H1 (cell line): Measurements from ENCODE around the gene TUBGCP5. TPM values are rescaled to one million over a fixed set of nuclear protein-coding genes. Genes with fewer than 3 reads are reported as not detected.

Experiments used
- CTCF ChIA-PET: fragments of 300-600 bp; sonication (Branson Sonifier 250); formaldehyde crosslinking; loops from one replicate; lab custom pipeline; 2021; ENCODE audit not compliant: partially characterized antibody; lab: Charles Lee
- POLR2A ChIA-PET: fragments of 300-600 bp; sonication (Branson Sonifier 250); formaldehyde crosslinking; loops from one replicate; lab custom pipeline; 2021; ENCODE audit warnings: inconsistent platforms; ENCODE audit not compliant: partially characterized antibody; lab: Charles Lee
- DNase-seq, 2 experiments: peaks; one replicate each; pipeline versions ENCODE4 v3.0.0 to v3.0.0-alpha.2; 2010 to 2022; ENCODE audit warnings: low spot score in 2 of 2, low read depth in 1 of 2, mixed read lengths in 1 of 2
- FAIRE-seq: peaks from 2 replicates; lab custom pipeline; 2011; peaks lifted over from hg19 to GRCh38; lab: Jason Lieb, UNC
- H2AFZ ChIP-seq: 2 replicates; pipeline ENCODE4 v1.8.1; 2012; ENCODE audit warnings: low read length, inconsistent platforms
- H2AK5ac ChIP-seq: 2 replicates; pipeline ENCODE4 v1.6.1; 2013; ENCODE audit warnings: low read depth, low read length
- H2BK120ac ChIP-seq: replicated peaks from 2 replicates; pipeline ENCODE3; 2013; ENCODE audit warnings: low read depth, low read length, inconsistent platforms
- H2BK12ac ChIP-seq: 2 replicates; pipeline ENCODE4 v1.6.1; 2013; ENCODE audit warnings: low read depth, low read length
- H2BK15ac ChIP-seq: 2 replicates; pipeline ENCODE4 v1.6.1; 2013; ENCODE audit warnings: low read length
- H2BK20ac ChIP-seq: 2 replicates; pipeline ENCODE4 v1.6.1; 2013; ENCODE audit warnings: low read length
- H2BK5ac ChIP-seq: 2 replicates; pipeline ENCODE4 v1.6.1; 2013; ENCODE audit warnings: low read depth, low read length
- H3K14ac ChIP-seq: 2 replicates; pipeline ENCODE4 v1.6.1; 2013; ENCODE audit warnings: inconsistent platforms; ENCODE audit not compliant: insufficient read length
- H3K18ac ChIP-seq: 2 replicates; pipeline ENCODE4 v1.6.1; 2013; ENCODE audit warnings: low read length; ENCODE audit errors: extremely low read depth
- H3K23ac ChIP-seq: 2 replicates; pipeline ENCODE4 v1.6.1; 2013; ENCODE audit warnings: inconsistent platforms; ENCODE audit not compliant: insufficient read length
- H3K23me2 ChIP-seq: 2 replicates; pipeline ENCODE4 v1.6.1; 2013; ENCODE audit warnings: low read depth, low read length
- H3K27ac ChIP-seq: 2 replicates; pipeline ENCODE4 v1.6.1; 2011; ENCODE audit warnings: low read depth, low read length, inconsistent platforms
- H3K27me3 ChIP-seq, 4 experiments: replicated peaks in 1 of 4; 1 replicate in 1 of 4; 2 replicates in 3 of 4; pipeline versions ENCODE4 v1.6.1 to v1.8.1; 2011 to 2013; ENCODE audit warnings: low read length in 3 of 4, mild to moderate bottlenecking in 3 of 4, inconsistent platforms in 2 of 4, mixed read lengths in 2 of 4, moderate library complexity in 1 of 4; ENCODE audit not compliant: control insufficient read depth in 3 of 4, insufficient read depth in 3 of 4; ENCODE audit errors: extremely low read depth in 1 of 4
- H3K36me3 ChIP-seq, 4 experiments: 2 replicates each; pipeline versions ENCODE4 v1.6.1 to v1.8.1; 2011 to 2013; ENCODE audit warnings: mild to moderate bottlenecking in 4 of 4, low read length in 3 of 4, moderate library complexity in 2 of 4, control low read depth in 1 of 4, inconsistent platforms in 1 of 4; ENCODE audit not compliant: insufficient read depth in 4 of 4, control insufficient read depth in 2 of 4
- H3K4ac ChIP-seq: replicated peaks from 2 replicates; pipeline ENCODE3; 2013; ENCODE audit warnings: low read length, low read depth, mixed read lengths, inconsistent platforms; ENCODE audit not compliant: insufficient read length
- H3K4me1 ChIP-seq, 4 experiments: replicated peaks in 1 of 4; 1 replicate in 1 of 4; 2 replicates in 3 of 4; pipeline versions ENCODE4 v1.6.1 to v1.8.1; 2011 to 2013; ENCODE audit warnings: low read length in 3 of 4, inconsistent platforms in 2 of 4, mixed read lengths in 1 of 4; ENCODE audit not compliant: insufficient read depth in 4 of 4, control insufficient read depth in 3 of 4
- H3K4me2 ChIP-seq, 2 experiments: 2 replicates each; pipeline versions ENCODE4 v1.6.1 to v1.8.1; 2011 to 2013; ENCODE audit warnings: low read depth in 2 of 2, low read length in 2 of 2, control low read depth in 1 of 2, inconsistent platforms in 1 of 2, mild to moderate bottlenecking in 1 of 2; ENCODE audit not compliant: insufficient read depth in 1 of 2
- H3K4me3 ChIP-seq, 4 experiments: fragments of 200-600, 300-600 bp in 1 of 4; sonication (generic), shearing (Covaris generic), sonication (Bioruptor Twin) in 1 of 4; 2 replicates each; pipeline versions ENCODE4 v1.5.1 to v1.8.1; 2011 to 2016; ENCODE audit warnings: low read length in 4 of 4, low read depth in 3 of 4, control low read depth in 2 of 4, inconsistent platforms in 2 of 4, mild to moderate bottlenecking in 2 of 4, mixed read lengths in 1 of 4, moderate library complexity in 1 of 4; ENCODE audit not compliant: insufficient read depth in 2 of 4; ENCODE audit errors: extremely low read depth in 1 of 4
- H3K56ac ChIP-seq: replicated peaks from 2 replicates; pipeline ENCODE3; 2013; ENCODE audit warnings: low read depth, mild to moderate bottlenecking, mixed read lengths, low read length, inconsistent platforms; ENCODE audit not compliant: insufficient read length
- H3K79me1 ChIP-seq: 2 replicates; pipeline ENCODE4 v1.6.1; 2013; ENCODE audit warnings: low read depth, low read length, control low read depth
- H3K79me2 ChIP-seq, 2 experiments: 2 replicates each; pipeline versions ENCODE4 v1.6.1 to v1.8.1; 2012 to 2013; ENCODE audit warnings: low read length in 2 of 2, mild to moderate bottlenecking in 2 of 2, inconsistent platforms in 1 of 2; ENCODE audit not compliant: insufficient read depth in 2 of 2, control insufficient read depth in 1 of 2
- H3K9ac ChIP-seq, 4 experiments: replicated peaks in 1 of 4; 1 replicate in 1 of 4; 2 replicates in 3 of 4; pipeline versions ENCODE4 v1.6.1 to v1.8.1; 2011 to 2013; ENCODE audit warnings: low read depth in 3 of 4, low read length in 3 of 4, control low read depth in 2 of 4, mild to moderate bottlenecking in 2 of 4, moderate library complexity in 2 of 4, inconsistent platforms in 1 of 4; ENCODE audit errors: extremely low read depth in 1 of 4
- H3K9me3 ChIP-seq, 2 experiments: 2 replicates each; pipeline versions ENCODE4 v1.6.1 to v1.8.1; 2012 to 2013; ENCODE audit warnings: mild to moderate bottlenecking in 2 of 2, moderate library complexity in 2 of 2, control low read depth in 1 of 2, inconsistent platforms in 1 of 2, low read depth in 1 of 2, low read length in 1 of 2, mixed read lengths in 1 of 2; ENCODE audit not compliant: insufficient read depth in 2 of 2
- H4K20me1 ChIP-seq, 2 experiments: replicated peaks in 1 of 2; 2 replicates each; pipeline versions ENCODE3 to v1.8.1; 2011 to 2013; ENCODE audit warnings: inconsistent platforms in 2 of 2, low read length in 2 of 2, mild to moderate bottlenecking in 1 of 2; ENCODE audit not compliant: insufficient read depth in 2 of 2, control insufficient read depth in 1 of 2
- H4K5ac ChIP-seq: 2 replicates; pipeline ENCODE4 v1.6.1; 2013; ENCODE audit warnings: low read length, low read depth, mixed read lengths, inconsistent platforms; ENCODE audit not compliant: insufficient read length
- H4K8ac ChIP-seq: 2 replicates; pipeline ENCODE4 v1.8.0; 2013; ENCODE audit warnings: mild to moderate bottlenecking, moderate library complexity, low read length, inconsistent platforms; ENCODE audit not compliant: insufficient read depth; ENCODE audit errors: extremely low read depth
- H4K91ac ChIP-seq: replicated peaks from 2 replicates; pipeline ENCODE3; 2013; ENCODE audit warnings: low read length, mixed read lengths, inconsistent platforms; ENCODE audit not compliant: insufficient read length
- JUND ChIP-seq: IDR thresholded peaks from 2 replicates; pipeline ENCODE4 v1.6.1; 2011; ENCODE audit warnings: mild to moderate bottlenecking, improper control_type of control experiment, low read length
- MAX ChIP-seq: IDR thresholded peaks from 2 replicates; pipeline ENCODE4 v1.6.1; 2012; ENCODE audit warnings: inconsistent platforms
- WGBS, 2 experiments: shearing (Covaris generic) in 1 of 2; methylation state at CpG; one replicate each; pipeline versions ENCODE4 v1.1.6 to v1.1.7; 2013 to 2015; ENCODE audit warnings: low lambda C conversion rate in 2 of 2, mixed read lengths in 2 of 2, inconsistent platforms in 1 of 2, low coverage in 1 of 2, missing lambda C conversion rate in 1 of 2; ENCODE audit not compliant: insufficient replicate concordance in 2 of 2, insufficient coverage in 1 of 2, insufficient read length in 1 of 2; ENCODE audit errors: extremely low coverage in 1 of 2, missing lambda C conversion rate in 1 of 2; 5-methylcytosine and 5-hydroxymethylcytosine counted together
- polyA plus RNA-seq, 7 experiments: library from polyadenylated mRNA; depleted of rRNA in 3 of 7; stranded (reverse) in 5 of 7; unstranded in 2 of 7; fragments of >200 nt in 5 of 7; fragments of 200-250 nt in 2 of 7; gene quantifications; 1 replicate in 5 of 7; 2 replicates in 1 of 7; 4 replicates in 1 of 7; pipeline versions ENCODE4 v1.2.1 to v1.2.3, GENCODE V29; 2011 to 2013; ENCODE audit warnings: missing spikeins in 2 of 7, mixed read lengths in 2 of 7
- total RNA-seq: library from RNA; stranded (reverse); fragmentation: NEBNext Ultra II Directional; extraction: Animal tissue kit (Norgen Biotek cat#: 25700); gene quantifications from 2 replicates; pipeline ENCODE4 v1.2.1, GENCODE V29; 2021

The TUBGCP5 gene
- total and polyA plus RNA-seq, 2 of the 8 experiments (the other 6 are each of a cell fraction or from before 2014, with no cell fraction given) = 6.3 to 12.5 TPM

- H4K8ac ChIP-seq = no peak overlapping the region
- H2AFZ ChIP-seq = no peak overlapping the region
- DNase-seq = no peak
- H3K56ac ChIP-seq = no peak overlapping the region
- WGBS, 2 experiments = 62% methylated on average over 5 of the region's 5 CpGs; no CpG with 5 or more reads in 1 of the 2 experiments
- POLR2A ChIA-PET = no interaction called here
- 0 out of 2 replicates have a peak, but pooled peaks have one; percentile 20 for TF ChIP-seq MAX
- TF ChIP-seq JUND = no peak
- TF ChIP-seq, all 59 proteins: peak for 1
- Histone ChIP-seq H2AK5ac (no peak overlapping the region), H2BK15ac (no peak overlapping the region), H3K4ac (no peak overlapping the region), H3K18ac (no peak overlapping the region), H2BK12ac (no peak overlapping the region), H3K27me3 (no peaks in the 10 kb centered on the region), H4K5ac (peak overlapping the region; percentile 23), H3K9me3 (peaks cover 18 to 56% of the 10 kb centered on the region in 2 experiments), H4K20me1 (no peaks in the 10 kb centered on the region), H3K79me2 (no peaks in the 10 kb centered on the region), H3K23me2 (no peaks in the 10 kb centered on the region), H2BK5ac (no peak overlapping the region), H3K27ac (no peak overlapping the region), H3K4me1 (peaks cover 0 to 5% (median 2%) of the 10 kb centered on the region in 4 experiments; a peak in 1 of 7 replicates), H3K9ac (no peak overlapping the region), H2BK120ac (no peak overlapping the region), H3K36me3 (no peaks in the 10 kb centered on the region), H3K4me2 (no peak overlapping the region), H3K23ac (no peak overlapping the region), H4K91ac (peak overlapping the region; percentile 17), H3K4me3 (no peak overlapping the region), H3K14ac (peak overlapping the region; percentile 8), H3K79me1 (no peaks in the 10 kb centered on the region), H2BK20ac (no peak overlapping the region)
- CTCF ChIA-PET = interaction anchor here (1.2 kb wide), 1 partner anchor 10 kb away, joined by 3 read pairs; no protein-coding TSS in a partner anchor
- FAIRE-seq = no peak
Observed at GRCh38 chr15:23064156-23064555, 24.8 kb upstream of the TUBGCP5 start.
